ENCODE measurements around the gene REP15. TPM values are rescaled to one million over a fixed set of nuclear protein-coding genes. Genes with fewer than 3 reads are reported as not detected.
"Not testable (repeated sequence)": the region's sequence is repeated elsewhere in the genome, so short reads cannot be mapped to it uniquely, and the experiment has no call there.

The REP15 gene, protein sequence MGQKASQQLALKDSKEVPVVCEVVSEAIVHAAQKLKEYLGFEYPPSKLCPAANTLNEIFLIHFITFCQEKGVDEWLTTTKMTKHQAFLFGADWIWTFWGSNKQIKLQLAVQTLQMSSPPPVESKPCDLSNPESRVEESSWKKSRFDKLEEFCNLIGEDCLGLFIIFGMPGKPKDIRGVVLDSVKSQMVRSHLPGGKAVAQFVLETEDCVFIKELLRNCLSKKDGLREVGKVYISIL
- polyA plus RNA-seq (2012; ENCODE audit: low read depth, missing spikeins) = 0.18 TPM

- FAIRE-seq (no peak), DNase-seq (ENCODE audit: insufficient read length, low spot score) (no peak)
- TF ChIP-seq SPI1 (IDR thresholded peaks at IDR 0.05; ENCODE audit: low read depth, low read length) (no peak), POLR2AphosphoS5 (IDR thresholded peaks at IDR 0.05; ENCODE audit: low read depth, low read length) (no peak), PAX5 (IDR thresholded peaks at IDR 0.05; ENCODE audit: insufficient read depth, low read length, severe bottlenecking) (no peak), POU2F2 (IDR thresholded peaks at IDR 0.05; ENCODE audit: low read depth, low read length) (no peak), TAF1 (IDR thresholded peaks at IDR 0.05; ENCODE audit: low read depth, low read length) (no peak), POLR2A (IDR thresholded peaks at IDR 0.05; ENCODE audit: low read depth, low read length) (no peak)
Measured at GRCh38 chr12:27696293-27696652, at the start of gene REP15. Gene REP15 (plus strand): TSS chr12:27696447. CDS start chr12:27696563, 116 bp downstream.

DNA sequence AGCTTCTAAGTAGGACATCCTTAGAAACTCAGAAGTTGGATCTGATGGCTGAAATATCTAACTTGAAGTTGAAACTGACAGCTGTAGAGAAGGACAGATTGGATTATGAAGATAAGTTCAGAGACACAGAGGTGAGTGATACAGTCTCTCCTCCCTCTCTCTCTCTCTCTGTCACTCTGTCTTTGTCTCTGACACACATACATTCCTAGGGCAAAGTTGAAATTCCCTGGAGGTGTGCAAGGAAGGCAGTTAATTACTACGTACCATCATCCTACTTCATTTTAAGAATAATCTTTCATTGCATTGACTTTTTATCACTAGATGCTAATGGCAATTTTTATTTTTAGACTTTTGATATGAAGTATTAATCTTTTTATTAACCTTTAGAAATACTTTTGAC, 46.2 kb upstream of the REP15 start:
- peak; percentile 75 for FAIRE-seq
- no peak for DNase-seq (ENCODE audit: insufficient read length, low spot score)
- TF ChIP-seq PAX5 (IDR thresholded peaks at IDR 0.05; ENCODE audit: insufficient read depth, low read length, severe bottlenecking) = no peak
- no peak for TF ChIP-seq TAF1 (IDR thresholded peaks at IDR 0.05; ENCODE audit: low read depth, low read length)
- TF ChIP-seq POLR2A (IDR thresholded peaks at IDR 0.05; ENCODE audit: low read depth, low read length) = no peak
- no peak for TF ChIP-seq SPI1 (IDR thresholded peaks at IDR 0.05; ENCODE audit: low read depth, low read length)
- no peak for TF ChIP-seq POU2F2 (IDR thresholded peaks at IDR 0.05; ENCODE audit: low read depth, low read length)
- no peak for TF ChIP-seq POLR2AphosphoS5 (IDR thresholded peaks at IDR 0.05; ENCODE audit: low read depth, low read length)

GRCh38 chr12:27651201-27651600, 45.0 kb upstream of the REP15 start:
- TF ChIP-seq PAX5 (IDR thresholded peaks at IDR 0.05; ENCODE audit: insufficient read depth, low read length, severe bottlenecking) (no peak), TAF1 (IDR thresholded peaks at IDR 0.05; ENCODE audit: low read depth, low read length) (no peak), POLR2A (IDR thresholded peaks at IDR 0.05; ENCODE audit: low read depth, low read length) (no peak), POLR2AphosphoS5 (IDR thresholded peaks at IDR 0.05; ENCODE audit: low read depth, low read length) (no peak), POU2F2 (IDR thresholded peaks at IDR 0.05; ENCODE audit: low read depth, low read length) (no peak), SPI1 (IDR thresholded peaks at IDR 0.05; ENCODE audit: low read depth, low read length) (no peak)
- no peak for FAIRE-seq
- no peak for DNase-seq (ENCODE audit: insufficient read length, low spot score)

- FAIRE-seq (peak; percentile 58), DNase-seq (ENCODE audit: insufficient read length, low spot score) (no peak)
- TF ChIP-seq POLR2A (IDR thresholded peaks at IDR 0.05; ENCODE audit: low read depth, low read length) = no peak
- TF ChIP-seq SPI1 (IDR thresholded peaks at IDR 0.05; ENCODE audit: low read depth, low read length) = no peak
- no peak for TF ChIP-seq PAX5 (IDR thresholded peaks at IDR 0.05; ENCODE audit: insufficient read depth, low read length, severe bottlenecking)
- no peak for TF ChIP-seq POLR2AphosphoS5 (IDR thresholded peaks at IDR 0.05; ENCODE audit: low read depth, low read length)
- no peak for TF ChIP-seq TAF1 (IDR thresholded peaks at IDR 0.05; ENCODE audit: low read depth, low read length)
Measured at GRCh38 chr12:27652174-27652763, 44.0 kb upstream of the REP15 start.

GRCh38 chr12:27653661-27654060, 42.6 kb upstream of the REP15 start:
- TF ChIP-seq POU2F2 (IDR thresholded peaks at IDR 0.05; ENCODE audit: low read depth, low read length) = no peak
- TF ChIP-seq POLR2A (IDR thresholded peaks at IDR 0.05; ENCODE audit: low read depth, low read length) = no peak
- no peak for TF ChIP-seq TAF1 (IDR thresholded peaks at IDR 0.05; ENCODE audit: low read depth, low read length)
- no peak for TF ChIP-seq POLR2AphosphoS5 (IDR thresholded peaks at IDR 0.05; ENCODE audit: low read depth, low read length)
- no peak for TF ChIP-seq SPI1 (IDR thresholded peaks at IDR 0.05; ENCODE audit: low read depth, low read length)
- TF ChIP-seq PAX5 (IDR thresholded peaks at IDR 0.05; ENCODE audit: insufficient read depth, low read length, severe bottlenecking) = no peak
- FAIRE-seq (peak; percentile 33), DNase-seq (ENCODE audit: insufficient read length, low spot score) (no peak)

DNA sequence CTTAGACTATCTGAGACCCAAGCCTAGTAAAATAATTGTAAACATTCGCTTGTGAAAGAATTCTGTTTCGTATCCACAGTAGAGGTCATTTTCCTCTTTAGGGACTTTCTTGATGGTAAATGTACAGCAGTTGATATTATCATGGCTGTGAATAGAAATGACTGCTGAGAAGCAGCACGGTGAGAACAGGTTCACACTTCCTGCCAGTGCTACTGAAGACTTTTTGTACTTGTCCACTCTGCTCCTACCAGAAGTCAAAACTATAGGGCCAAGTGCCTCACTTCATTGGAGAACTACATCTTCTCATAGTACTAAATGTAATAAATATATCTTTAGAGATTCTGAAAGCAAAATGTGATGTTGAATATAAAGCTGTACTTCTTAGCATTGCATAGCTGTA, 40.8 kb upstream of the REP15 start:
- not testable (repeated sequence) for FAIRE-seq; DNase-seq (ENCODE audit: insufficient read length, low spot score)

GRCh38 chr12:27657296-27657695, 39.0 kb upstream of the REP15 start:
- DNase-seq (ENCODE audit: insufficient read length, low spot score) = no peak
- TF ChIP-seq TAF1 (IDR thresholded peaks at IDR 0.05; ENCODE audit: low read depth, low read length) = no peak
- no peak for TF ChIP-seq POLR2AphosphoS5 (IDR thresholded peaks at IDR 0.05; ENCODE audit: low read depth, low read length)
- no peak for TF ChIP-seq POU2F2 (IDR thresholded peaks at IDR 0.05; ENCODE audit: low read depth, low read length)
- TF ChIP-seq SPI1 (IDR thresholded peaks at IDR 0.05; ENCODE audit: low read depth, low read length) = no peak
- no peak for TF ChIP-seq POLR2A (IDR thresholded peaks at IDR 0.05; ENCODE audit: low read depth, low read length)
- TF ChIP-seq PAX5 (IDR thresholded peaks at IDR 0.05; ENCODE audit: insufficient read depth, low read length, severe bottlenecking) = no peak
- FAIRE-seq = no peak

DNA sequence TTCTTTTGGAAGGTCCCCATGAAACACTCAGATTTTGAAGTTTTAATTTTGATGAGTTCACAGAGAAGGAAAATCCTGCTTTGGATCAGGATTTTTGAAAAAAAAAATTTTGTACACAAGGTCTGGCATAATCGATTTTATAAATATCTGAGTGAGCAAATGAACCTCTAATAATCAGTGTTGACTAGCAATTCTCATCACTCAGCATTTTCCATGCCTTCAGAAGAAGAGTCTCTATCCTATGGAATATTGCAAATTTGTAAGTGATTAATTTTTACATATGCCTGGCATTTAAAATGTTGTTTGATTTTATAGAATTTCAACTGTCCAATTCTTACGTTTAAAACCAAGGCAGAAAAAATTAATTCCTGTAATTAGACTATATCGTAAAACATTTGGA, 30.5 kb upstream of the REP15 start:
- TF ChIP-seq PAX5 (IDR thresholded peaks at IDR 0.05; ENCODE audit: insufficient read depth, low read length, severe bottlenecking) = no peak
- TF ChIP-seq POLR2AphosphoS5 (IDR thresholded peaks at IDR 0.05; ENCODE audit: low read depth, low read length) = no peak
- no peak for TF ChIP-seq TAF1 (IDR thresholded peaks at IDR 0.05; ENCODE audit: low read depth, low read length)
- TF ChIP-seq SPI1 (IDR thresholded peaks at IDR 0.05; ENCODE audit: low read depth, low read length) = no peak
- TF ChIP-seq POU2F2 (IDR thresholded peaks at IDR 0.05; ENCODE audit: low read depth, low read length) = no peak
- no peak for TF ChIP-seq POLR2A (IDR thresholded peaks at IDR 0.05; ENCODE audit: low read depth, low read length)
- FAIRE-seq (no peak), DNase-seq (ENCODE audit: insufficient read length, low spot score) (no peak)

- TF ChIP-seq POLR2AphosphoS5 (IDR thresholded peaks at IDR 0.05; ENCODE audit: low read depth, low read length) = no peak
- no peak for TF ChIP-seq TAF1 (IDR thresholded peaks at IDR 0.05; ENCODE audit: low read depth, low read length)
- no peak for TF ChIP-seq POU2F2 (IDR thresholded peaks at IDR 0.05; ENCODE audit: low read depth, low read length)
- TF ChIP-seq PAX5 (IDR thresholded peaks at IDR 0.05; ENCODE audit: insufficient read depth, low read length, severe bottlenecking) = no peak
- TF ChIP-seq SPI1 (IDR thresholded peaks at IDR 0.05; ENCODE audit: low read depth, low read length) = no peak
- TF ChIP-seq POLR2A (IDR thresholded peaks at IDR 0.05; ENCODE audit: low read depth, low read length) = no peak
- FAIRE-seq (no peak), DNase-seq (ENCODE audit: insufficient read length, low spot score) (no peak)
Measured at GRCh38 chr12:27666510-27666909, 29.7 kb upstream of the REP15 start.

DNA sequence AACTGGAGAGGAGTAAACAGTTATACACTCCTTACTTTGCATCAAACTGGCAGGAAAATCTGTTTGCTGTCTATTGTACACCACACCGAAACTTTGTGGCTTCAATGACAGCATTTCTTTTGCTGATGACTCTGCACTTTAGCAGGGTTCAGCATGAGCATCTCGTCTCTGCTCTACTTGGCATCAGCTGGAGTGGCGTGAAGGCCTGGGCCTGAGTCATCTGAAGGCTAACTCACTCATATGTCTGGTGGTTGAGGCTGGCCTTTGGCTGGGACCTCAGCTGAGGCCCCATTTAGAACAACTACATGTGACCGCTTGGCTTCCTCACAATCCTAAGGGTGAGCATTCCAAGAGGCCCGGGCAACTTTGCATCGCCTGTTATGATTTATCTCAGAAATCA, 28.7 kb upstream of the REP15 start:
- no peak for DNase-seq (ENCODE audit: insufficient read length, low spot score)
- FAIRE-seq = peak; percentile 47
- TF ChIP-seq PAX5 (IDR thresholded peaks at IDR 0.05; ENCODE audit: insufficient read depth, low read length, severe bottlenecking) (no peak), TAF1 (IDR thresholded peaks at IDR 0.05; ENCODE audit: low read depth, low read length) (no peak), POLR2A (IDR thresholded peaks at IDR 0.05; ENCODE audit: low read depth, low read length) (no peak), POLR2AphosphoS5 (IDR thresholded peaks at IDR 0.05; ENCODE audit: low read depth, low read length) (no peak), POU2F2 (IDR thresholded peaks at IDR 0.05; ENCODE audit: low read depth, low read length) (no peak), SPI1 (IDR thresholded peaks at IDR 0.05; ENCODE audit: low read depth, low read length) (no peak)

Measured in GM12891 (cell line).